H9 (cell line): ENCODE results near the gene KAT14. TPM values are rescaled to one million over a fixed set of nuclear protein-coding genes. Genes with fewer than 3 reads are reported as not detected.

ENCODE experiments used
- DNase-seq: peaks from one replicate; pipeline ENCODE4 v3.0.0-alpha.2; 2017
- H2AFZ ChIP-seq: one replicate; pipeline ENCODE4 v1.6.1; 2013; ENCODE audit warnings: mild to moderate bottlenecking, low read length, control low read depth, moderate library complexity
- H2AK5ac ChIP-seq: 2 replicates; pipeline ENCODE4 v1.6.1; 2013; ENCODE audit warnings: low read length, control low read depth, mixed read lengths; ENCODE audit not compliant: insufficient read length
- H2BK120ac ChIP-seq: one replicate; pipeline ENCODE4 v1.6.1; 2013; ENCODE audit warnings: low read depth, mild to moderate bottlenecking, low read length, control low read depth, inconsistent platforms; ENCODE audit not compliant: poor library complexity, severe bottlenecking
- H2BK12ac ChIP-seq: 2 replicates; pipeline ENCODE4 v1.6.1; 2013; ENCODE audit warnings: low read length, control low read depth, mixed read lengths, low read depth; ENCODE audit not compliant: insufficient read length
- H2BK15ac ChIP-seq: 2 replicates; pipeline ENCODE4 v1.6.1; 2013; ENCODE audit warnings: low read depth, low read length, control low read depth
- H2BK20ac ChIP-seq: one replicate; pipeline ENCODE4 v1.6.1; 2013; ENCODE audit warnings: low read depth, mild to moderate bottlenecking, low read length, control low read depth, inconsistent platforms; ENCODE audit not compliant: poor library complexity, severe bottlenecking
- H2BK5ac ChIP-seq: 2 replicates; pipeline ENCODE4 v1.6.1; 2013; ENCODE audit warnings: low read length, control low read depth, mixed read lengths; ENCODE audit not compliant: insufficient read length
- H3K14ac ChIP-seq: 2 replicates; pipeline ENCODE4 v1.6.1; 2013; ENCODE audit warnings: low read length, control low read depth; ENCODE audit not compliant: insufficient read depth
- H3K18ac ChIP-seq: 2 replicates; pipeline ENCODE4 v1.6.1; 2013; ENCODE audit warnings: low read depth, mild to moderate bottlenecking, mixed read lengths, low read length, control low read depth; ENCODE audit not compliant: insufficient read length
- H3K23ac ChIP-seq: 2 replicates; pipeline ENCODE4 v1.6.1; 2013; ENCODE audit warnings: low read length, control low read depth, mixed read lengths, low read depth; ENCODE audit not compliant: insufficient read length
- H3K23me2 ChIP-seq: 2 replicates; pipeline ENCODE4 v1.6.1; 2013; ENCODE audit warnings: low read depth, mild to moderate bottlenecking, mixed read lengths, low read length, control low read depth; ENCODE audit not compliant: insufficient read length, poor library complexity, severe bottlenecking
- H3K27ac ChIP-seq: 2 replicates; pipeline ENCODE4 v1.5.1; 2013; ENCODE audit warnings: low read length, control low read depth, mixed read lengths, low read depth; ENCODE audit not compliant: insufficient read length
- H3K27me3 ChIP-seq: 2 replicates; pipeline ENCODE4 v1.6.1; 2013; ENCODE audit warnings: low read length, control low read depth, inconsistent platforms; ENCODE audit not compliant: insufficient read depth
- H3K4ac ChIP-seq: 2 replicates; pipeline ENCODE4 v1.6.1; 2013; ENCODE audit warnings: low read depth, mild to moderate bottlenecking, control low read depth, inconsistent platforms, low read length, moderate library complexity
- H3K4me1 ChIP-seq: 2 replicates; pipeline ENCODE4 v1.6.1; 2013; ENCODE audit warnings: low read length, control low read depth, inconsistent platforms; ENCODE audit not compliant: insufficient read depth
- H3K4me2 ChIP-seq: 2 replicates; pipeline ENCODE4 v1.6.1; 2013; ENCODE audit warnings: low read length, control low read depth, mixed read lengths; ENCODE audit not compliant: insufficient read length, insufficient read depth
- H3K56ac ChIP-seq: 2 replicates; pipeline ENCODE4 v1.6.1; 2013; ENCODE audit warnings: low read depth, mild to moderate bottlenecking, mixed read lengths, low read length, control low read depth; ENCODE audit not compliant: insufficient read length
- H3K79me1 ChIP-seq: 2 replicates; pipeline ENCODE4 v1.6.1; 2013; ENCODE audit warnings: low read depth, mild to moderate bottlenecking, moderate library complexity, low read length, control low read depth, inconsistent platforms; ENCODE audit not compliant: insufficient read depth, poor library complexity, severe bottlenecking
- H3K79me2 ChIP-seq: 2 replicates; pipeline ENCODE4 v1.6.1; 2013; ENCODE audit warnings: low read length, control low read depth, inconsistent platforms; ENCODE audit not compliant: insufficient read depth
- H3K9ac ChIP-seq: 2 replicates; pipeline ENCODE4 v1.6.1; 2013; ENCODE audit warnings: low read length, control low read depth, mixed read lengths; ENCODE audit not compliant: insufficient read length; ENCODE audit errors: extremely low read depth
- H3K9me3 ChIP-seq: one replicate; pipeline ENCODE4 v1.6.1; 2013; ENCODE audit warnings: low read depth, low read length, inconsistent platforms; ENCODE audit not compliant: control insufficient read depth
- H3T11ph ChIP-seq: one replicate; pipeline ENCODE4 v1.6.1; 2013; ENCODE audit warnings: mild to moderate bottlenecking, low read length, control low read depth, inconsistent platforms
- H4K20me1 ChIP-seq: one replicate; pipeline ENCODE4 v1.6.1; 2013; ENCODE audit not compliant: control insufficient read depth, insufficient read length, insufficient read depth
- H4K5ac ChIP-seq: 2 replicates; pipeline ENCODE4 v1.6.1; 2013; ENCODE audit warnings: low read depth, mild to moderate bottlenecking, mixed read lengths, low read length, control low read depth; ENCODE audit not compliant: insufficient read length
- H4K8ac ChIP-seq: replicated peaks from 2 replicates; pipeline ENCODE4 v1.6.1; 2013; ENCODE audit warnings: low read length, control low read depth, mixed read lengths, low read depth; ENCODE audit not compliant: insufficient read length
- H4K91ac ChIP-seq: 2 replicates; pipeline ENCODE4 v1.6.1; 2013; ENCODE audit warnings: low read depth, mild to moderate bottlenecking, moderate library complexity, mixed read lengths, low read length, control low read depth; ENCODE audit not compliant: insufficient read length
- H3K27ac Mint-ChIP-seq, 3 experiments: 2 replicates in 2 of 3; 3 replicates in 1 of 3; pipeline ENCODE4 v1.8.0; 2020 to 2021; ENCODE audit warnings: mixed read lengths in 3 of 3, mild to moderate bottlenecking in 1 of 3, moderate library complexity in 1 of 3
- H3K27me3 Mint-ChIP-seq: 2 replicates; pipeline ENCODE4 v1.8.0; 2021; ENCODE audit warnings: low read depth, mild to moderate bottlenecking, moderate library complexity, mixed read lengths
- H3K36me3 Mint-ChIP-seq, 3 experiments: 2 replicates in 2 of 3; 3 replicates in 1 of 3; pipeline ENCODE4 v1.8.0; 2020 to 2021; ENCODE audit warnings: low read depth in 3 of 3, mixed read lengths in 3 of 3; ENCODE audit not compliant: insufficient read depth in 1 of 3
- H3K4me1 Mint-ChIP-seq, 2 experiments: 2 replicates each; pipeline ENCODE4 v1.8.0; 2020; ENCODE audit warnings: mixed read lengths in 2 of 2
- H3K4me3 Mint-ChIP-seq, 2 experiments: 2 replicates in 1 of 2; 3 replicates in 1 of 2; pipeline ENCODE4 v1.8.0; 2020 to 2021; ENCODE audit warnings: mild to moderate bottlenecking in 2 of 2, mixed read lengths in 2 of 2, moderate library complexity in 1 of 2
- H3K9me3 Mint-ChIP-seq, 2 experiments: 2 replicates in 1 of 2; 3 replicates in 1 of 2; pipeline ENCODE4 v1.8.0; 2020; ENCODE audit warnings: mild to moderate bottlenecking in 2 of 2, mixed read lengths in 2 of 2, moderate library complexity in 1 of 2
- CTCF ChIP-seq: fragments of 200-600 bp; sonication (generic); conservative IDR thresholded peaks from 3 replicates; pipeline ENCODE4 v1.8.0; 2021; ENCODE audit warnings: antibody characterized with exemption, mild to moderate bottlenecking
- WGBS: extraction: QIAGEN DNeasy Blood & Tissue Kit; methylation state at CpG from one replicate; pipeline ENCODE4 v1.1.7; 2013; ENCODE audit warnings: missing lambda C conversion rate, low lambda C conversion rate, mixed read lengths; ENCODE audit not compliant: insufficient read length; ENCODE audit errors: extremely low coverage; 5-methylcytosine and 5-hydroxymethylcytosine counted together
- total RNA-seq: library from RNA; stranded (reverse); gene quantifications from 2 replicates; pipeline ENCODE4 v1.2.1, GENCODE V29; 2021

KAT14 gene
- total RNA-seq, 1 experiment from 2014 or later = 19.2 TPM

DNA sequence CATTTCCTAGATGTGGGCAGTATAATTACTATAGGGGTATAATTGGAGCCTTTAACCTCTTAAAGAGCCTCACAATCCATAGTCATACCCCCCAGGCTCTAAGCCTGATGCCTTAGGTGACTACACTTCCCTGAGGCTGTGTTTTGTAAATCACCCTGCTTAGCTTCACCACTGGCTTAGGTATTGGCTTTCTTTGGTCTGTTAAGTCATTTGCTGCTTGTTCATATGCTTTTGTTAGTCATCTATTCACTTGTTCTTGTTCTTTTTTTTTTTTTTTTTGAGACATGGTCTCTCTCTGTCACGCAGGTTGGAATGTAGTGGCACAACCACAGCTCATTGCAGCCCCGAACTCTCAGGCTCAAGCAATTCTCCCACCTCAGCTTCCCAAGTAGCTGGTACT, 26.7 kb downstream of the KAT14 start:
- peaks cover 4% of the 10 kb centered on the region for H3K79me1 ChIP-seq
- no peak overlapping the region for H3K56ac ChIP-seq
- no CpG with 5 or more reads among the region's 2 CpGs for WGBS

More for the DNA sequence above, 26.7 kb downstream of the KAT14 start:
- no peak overlapping the region for H3T11ph ChIP-seq
- H2BK120ac ChIP-seq = no peak overlapping the region
- H3K79me2 ChIP-seq = no peaks in the 10 kb centered on the region
- Mint-ChIP-seq H3K27ac (peak overlapping the region in 2 of 3 experiments; percentile 56 to 72; a peak in 4 of 7 replicates), H3K27me3 (no peaks in the 10 kb centered on the region), H3K36me3 (peaks cover 15 to 42% (median 40%) of the 10 kb centered on the region in 3 experiments; a peak in 6 of 7 replicates), H3K4me1 (peaks cover 25 to 28% of the 10 kb centered on the region in 2 experiments), H3K4me3 (no peak overlapping the region), H3K9me3 (no peaks in the 10 kb centered on the region)
- H3K9me3 ChIP-seq = no peaks in the 10 kb centered on the region
- H2BK15ac ChIP-seq = no peak overlapping the region
- no peak overlapping the region for H4K8ac ChIP-seq
- no peak for TF ChIP-seq CTCF
- H3K4me1 ChIP-seq = peaks cover 3% of the 10 kb centered on the region; the same call in 1 of the 2 replicates
- no peak overlapping the region for H2AK5ac ChIP-seq
- no peak overlapping the region for H3K4me2 ChIP-seq
- no peak overlapping the region for H3K27ac ChIP-seq
- H2AFZ ChIP-seq = no peak overlapping the region
- no peak overlapping the region for H3K23ac ChIP-seq
- H4K20me1 ChIP-seq = no peaks in the 10 kb centered on the region
- H3K23me2 ChIP-seq = no peaks in the 10 kb centered on the region
- no peak overlapping the region for H4K91ac ChIP-seq
- H3K4ac ChIP-seq = no peak overlapping the region
- DNase-seq = no peak
- H2BK20ac ChIP-seq = no peak overlapping the region
- H2BK5ac ChIP-seq = no peak overlapping the region
- H3K27me3 ChIP-seq = no peaks in the 10 kb centered on the region
- H3K18ac ChIP-seq = no peak overlapping the region
- H2BK12ac ChIP-seq = no peak overlapping the region
- no peak overlapping the region for H3K9ac ChIP-seq
- no peak overlapping the region for H4K5ac ChIP-seq
- H3K14ac ChIP-seq = no peak overlapping the region
